ENCODE data around the gene PPM1H. TPM values are rescaled to one million over a fixed set of nuclear protein-coding genes. Genes with fewer than 3 reads are reported as not detected.
"Not testable (repeated sequence)": the region's sequence is repeated elsewhere in the genome, so short reads cannot be mapped to it uniquely, and the experiment has no call there.

PPM1H gene
- total RNA-seq, 1 experiment from 2014 or later = 12.0 TPM

- not testable (repeated sequence) for ATAC-seq; H3F3A ChIP-seq (ENCODE audit: low read length, unreplicated experiment); H4K20me1 ChIP-seq (ENCODE audit: low read length); H3K4me3 ChIP-seq (ENCODE audit: low read length); H3K79me2 ChIP-seq (ENCODE audit: low read length); H3K4me2 ChIP-seq (ENCODE audit: low read length); H3K36me3 ChIP-seq (ENCODE audit: low read depth, low read length); H3K9me3 ChIP-seq (ENCODE audit: low read length); DNase-seq; H3K9me2 ChIP-seq (replicated peaks; ENCODE audit: low read length); H3K9ac ChIP-seq (ENCODE audit: low read length); H3K27ac ChIP-seq (ENCODE audit: low read length); H3K27me3 ChIP-seq (ENCODE audit: low read length); BruUV-seq (replicated peaks); H2AFZ ChIP-seq (ENCODE audit: low read length)
- intact Hi-C loops (cut with micrococcal nuclease) = loop anchor here (5.0 kb wide), 1 partner anchor 102 kb away; no protein-coding TSS in a partner anchor
- POLR2A ChIA-PET (ENCODE audit: unreplicated experiment) = interaction anchor here (0.7 kb wide), 1 partner anchor 39 kb away, joined by 17 read pairs; no protein-coding TSS in a partner anchor
- peaks cover 39% of the 10 kb centered on the region for H3K4me1 ChIP-seq (ENCODE audit: insufficient read depth, low read length)
- CTCF ChIA-PET = interaction anchor here (0.7 kb wide), 1 partner anchor 857 kb away, joined by 9 read pairs; no protein-coding TSS in a partner anchor
Observed at GRCh38 chr12:62965242-62965641, 30.3 kb upstream of the PPM1H start.

GRCh38 chr12:62963486-62964041 is 28.6 kb upstream of the PPM1H start:
- intact Hi-C loops (cut with micrococcal nuclease) = no loop called here
- Histone ChIP-seq H3K9ac (ENCODE audit: low read length) (no peak overlapping the region), H3K4me3 (ENCODE audit: low read length) (no peak overlapping the region), H3K9me3 (ENCODE audit: low read length) (no peaks in the 10 kb centered on the region), H3K4me2 (ENCODE audit: low read length) (no peak overlapping the region), H3K27ac (ENCODE audit: low read length) (no peak overlapping the region), H4K20me1 (ENCODE audit: low read length) (no peaks in the 10 kb centered on the region), H3K4me1 (ENCODE audit: insufficient read depth, low read length) (peaks cover 27% of the 10 kb centered on the region), H3F3A (ENCODE audit: low read length, unreplicated experiment) (no peaks in the 10 kb centered on the region), H3K9me2 (replicated peaks; ENCODE audit: low read length) (no peaks in the 10 kb centered on the region), H3K36me3 (ENCODE audit: low read depth, low read length) (no peaks in the 10 kb centered on the region), H3K27me3 (ENCODE audit: low read length) (no peaks in the 10 kb centered on the region), H3K79me2 (ENCODE audit: low read length) (no peaks in the 10 kb centered on the region), H2AFZ (ENCODE audit: low read length) (no peak overlapping the region)
- no peak for DNase-seq
- no peak for TF ChIP-seq EZH2 (IDR thresholded peaks at IDR 0.05; ENCODE audit: low read length, unreplicated experiment)
- TF ChIP-seq EZH2phosphoT487 (IDR thresholded peaks at IDR 0.05; ENCODE audit: borderline replicate concordance, low read length) = no peak
- TF ChIP-seq CTCF (conservative IDR thresholded peaks at IDR 0.05; ENCODE audit: low read depth, low read length) = no peak
- no peak for ATAC-seq
- no TSS peak for BruUV-seq (replicated peaks)
- POLR2A ChIA-PET (ENCODE audit: unreplicated experiment) = no interaction called here
- CTCF ChIA-PET = no interaction called here

- H3K79me2 ChIP-seq (ENCODE audit: low read length) = no peaks in the 10 kb centered on the region
- TF ChIP-seq CTCF (conservative IDR thresholded peaks at IDR 0.05; ENCODE audit: low read depth, low read length) = no peak
- TF ChIP-seq EZH2phosphoT487 (IDR thresholded peaks at IDR 0.05; ENCODE audit: borderline replicate concordance, low read length) = no peak
- no peak for TF ChIP-seq EZH2 (IDR thresholded peaks at IDR 0.05; ENCODE audit: low read length, unreplicated experiment)
- H2AFZ ChIP-seq (ENCODE audit: low read length) = no peak overlapping the region
- H3K9ac ChIP-seq (ENCODE audit: low read length) = no peak overlapping the region
- CTCF ChIA-PET = no interaction called here
- H3F3A ChIP-seq (ENCODE audit: low read length, unreplicated experiment) = no peaks in the 10 kb centered on the region
- no peaks in the 10 kb centered on the region for H3K36me3 ChIP-seq (ENCODE audit: low read depth, low read length)
- peaks cover 10% of the 10 kb centered on the region for H3K4me1 ChIP-seq (ENCODE audit: insufficient read depth, low read length)
- H3K27ac ChIP-seq (ENCODE audit: low read length) = no peak overlapping the region
- H3K9me3 ChIP-seq (ENCODE audit: low read length) = no peaks in the 10 kb centered on the region
- ATAC-seq (no peak), DNase-seq (no peak)
- no peak overlapping the region for H3K4me3 ChIP-seq (ENCODE audit: low read length)
- no peaks in the 10 kb centered on the region for H3K27me3 ChIP-seq (ENCODE audit: low read length)
- no peak overlapping the region for H3K4me2 ChIP-seq (ENCODE audit: low read length)
- BruUV-seq (replicated peaks) = no TSS peak
- intact Hi-C loops (cut with micrococcal nuclease) = no loop called here
- no peaks in the 10 kb centered on the region for H4K20me1 ChIP-seq (ENCODE audit: low read length)
- POLR2A ChIA-PET (ENCODE audit: unreplicated experiment) = no interaction called here
- H3K9me2 ChIP-seq (replicated peaks; ENCODE audit: low read length) = no peaks in the 10 kb centered on the region
Observed at GRCh38 chr12:62960324-62960723, 25.4 kb upstream of the PPM1H start.
